Endothelial cell of umbilical vein (primary cell): ENCODE data around the gene CD248. TPM values are rescaled to one million over a fixed set of nuclear protein-coding genes. Genes with fewer than 3 reads are reported as not detected.

Experiments used
- BruUV-seq: library from RNA; stranded (reverse); fragments of 400-500 nt; replicated peaks from 2 replicates; lab custom pipeline; 2021; lab: Mats Ljungman, UMichigan
- CTCF ChIA-PET: fragments of 300-600, 350-600 bp; sonication (Branson Sonifier 250); formaldehyde crosslinking; loops from one replicate; lab custom pipeline; 2021; ENCODE audit warnings: antibody characterized with exemption, inconsistent platforms; lab: Charles Lee
- POLR2A ChIA-PET: fragments of 300-600, 350-600 bp; sonication (Branson Sonifier 250); formaldehyde crosslinking; loops from one replicate; lab custom pipeline; 2021; ENCODE audit warnings: antibody characterized with exemption, inconsistent platforms; lab: Charles Lee
- DNase-seq: peaks from one replicate; pipeline ENCODE4 v3.0.0-alpha.2; 2011; ENCODE audit warnings: low read depth, low spot score
- FAIRE-seq: peaks from 2 replicates; lab custom pipeline; 2011; peaks lifted over from hg19 to GRCh38; lab: Jason Lieb, UNC
- H2AFZ ChIP-seq: 2 replicates; pipeline ENCODE4 v1.6.0; 2012; ENCODE audit warnings: low read depth, low read length, control low read depth, inconsistent platforms
- H3K27ac ChIP-seq: 2 replicates; pipeline ENCODE4 v1.5.1; 2011; ENCODE audit warnings: low read depth, mild to moderate bottlenecking, control low read depth, low read length, moderate library complexity; ENCODE audit not compliant: insufficient read depth
- H3K27me3 ChIP-seq, 2 experiments: 2 replicates each; pipeline versions ENCODE4 v1.6.0 to v1.6.1; 2011; ENCODE audit warnings: low read length in 2 of 2, mixed read lengths in 1 of 2; ENCODE audit not compliant: control insufficient read depth in 2 of 2, insufficient read depth in 2 of 2
- H3K36me3 ChIP-seq, 2 experiments: 2 replicates in 1 of 2; 3 replicates in 1 of 2; pipeline ENCODE4 v1.5.1; 2011; ENCODE audit warnings: low read length in 2 of 2, mild to moderate bottlenecking in 1 of 2, moderate library complexity in 1 of 2; ENCODE audit not compliant: control insufficient read depth in 2 of 2, insufficient read depth in 2 of 2; ENCODE audit errors: extremely low read depth in 1 of 2
- H3K4me1 ChIP-seq: 3 replicates; pipeline ENCODE4 v1.5.1; 2011; ENCODE audit warnings: mild to moderate bottlenecking, low read length; ENCODE audit not compliant: control insufficient read depth, insufficient read depth; ENCODE audit errors: extremely low read depth
- H3K4me2 ChIP-seq: 2 replicates; pipeline ENCODE4 v1.6.1; 2011; ENCODE audit warnings: low read length, control low read depth, mixed read lengths; ENCODE audit not compliant: insufficient read depth
- H3K4me3 ChIP-seq, 3 experiments: fragments of 200-600 bp in 1 of 3; sonication (generic), shearing (Covaris generic) in 1 of 3; replicated peaks in 1 of 3; 2 replicates each; pipeline ENCODE4 v1.5.1; 2011 to 2016; ENCODE audit warnings: control low read depth in 3 of 3, low read length in 3 of 3, mild to moderate bottlenecking in 2 of 3, inconsistent platforms in 1 of 3, low read depth in 1 of 3, moderate library complexity in 1 of 3; ENCODE audit not compliant: insufficient read depth in 1 of 3
- H3K79me2 ChIP-seq: 2 replicates; pipeline ENCODE4 v1.6.0; 2012; ENCODE audit warnings: low read length, inconsistent platforms; ENCODE audit not compliant: control insufficient read depth, insufficient read depth
- H3K9ac ChIP-seq: replicated peaks from 2 replicates; pipeline ENCODE3; 2011; ENCODE audit warnings: low read length, control low read depth; ENCODE audit not compliant: insufficient read depth; ENCODE audit errors: extremely low read depth
- H3K9me1 ChIP-seq: replicated peaks from 3 replicates; pipeline ENCODE4 v1.6.0; 2011; ENCODE audit warnings: mild to moderate bottlenecking, low read length; ENCODE audit not compliant: control insufficient read depth, insufficient read depth; ENCODE audit errors: extremely low read depth
- H3K9me3 ChIP-seq: replicated peaks from 2 replicates; pipeline ENCODE4 v1.5.1; 2012; ENCODE audit warnings: low read length, inconsistent platforms; ENCODE audit not compliant: control insufficient read depth, insufficient read depth
- H4K20me1 ChIP-seq: replicated peaks from 2 replicates; pipeline ENCODE3; 2011; ENCODE audit warnings: mild to moderate bottlenecking, low read length; ENCODE audit not compliant: control insufficient read depth, insufficient read depth; ENCODE audit errors: extremely low read depth
- CTCF ChIP-seq, 2 donors: IDR thresholded peaks; 1 replicate in 1 of 2; 2 replicates in 1 of 2; pipeline ENCODE4 v1.5.1; 2011; ENCODE audit warnings: low read length in 2 of 2, mild to moderate bottlenecking in 2 of 2, moderate library complexity in 2 of 2, control low read depth in 1 of 2, inconsistent platforms in 1 of 2, low read depth in 1 of 2; ENCODE audit not compliant: insufficient read depth in 1 of 2; ENCODE audit errors: extremely low read depth in 1 of 2
- MYC ChIP-seq: IDR thresholded peaks from one replicate; pipeline ENCODE4 v1.6.1; 2011; ENCODE audit warnings: mild to moderate bottlenecking, low read depth, low read length
- POLR2A ChIP-seq: IDR thresholded peaks from 2 replicates; pipeline ENCODE4 v1.6.1; 2012; ENCODE audit warnings: low read depth, mild to moderate bottlenecking, control low read depth, low read length
- POLR2AphosphoS5 ChIP-seq: IDR thresholded peaks from 2 replicates; pipeline ENCODE4 v1.6.1; 2012; ENCODE audit warnings: low read depth, mild to moderate bottlenecking, control low read depth, low read length, moderate library complexity; ENCODE audit not compliant: insufficient read depth
- dilution Hi-C: fragments of 300-500 bp; cut with MboI; formaldehyde crosslinking; loops from one replicate; pipeline ENCODE4 v1.15.0; 2019; ENCODE audit warnings: low sequenced_read_pairs; ENCODE audit not compliant: extremely low pct_ligation_motif_present
- intact Hi-C: fragments of 100-400 bp; cut with micrococcal nuclease; formaldehyde crosslinking; loops from one replicate; pipeline ENCODE4 v1.10.0; 2022
- polyA plus RNA-seq, 4 experiments: library from polyadenylated mRNA; depleted of rRNA in 3 of 4; stranded (reverse) in 3 of 4; unstranded in 1 of 4; fragments of >200 nt; gene quantifications; 2 replicates each; pipeline versions ENCODE4 v1.2.1 to v1.2.3, GENCODE V29; 2011 to 2012; ENCODE audit warnings: missing spikeins in 1 of 4
- total RNA-seq: library from RNA; stranded (reverse); gene quantifications from 2 replicates; pipeline ENCODE4 v1.2.3, GENCODE V29; 2021

The CD248 gene
- total and polyA plus RNA-seq, 2 donors (not counting 3 experiments of a cell fraction or from before 2014, with no cell fraction given) = 0.10 TPM; not detected in 1

GRCh38 chr11:66268952-66269905 lies 47.6 kb downstream of the CD248 start:
- Histone ChIP-seq H2AFZ (no peak overlapping the region), H3K4me2 (peak overlapping the region; percentile 92), H3K27me3 (no peaks in the 10 kb centered on the region), H3K9ac (peak overlapping the region; percentile 90), H3K36me3 (peaks cover 13 to 27% of the 10 kb centered on the region in 2 experiments), H3K4me3 (peak overlapping the region; percentile 85 to 93 (median 91)), H3K4me1 (peaks cover 12% of the 10 kb centered on the region), H3K9me3 (no peaks in the 10 kb centered on the region), H3K27ac (peak overlapping the region; percentile 70), H3K9me1 (no peaks in the 10 kb centered on the region), H4K20me1 (no peaks in the 10 kb centered on the region), H3K79me2 (peaks cover 28% of the 10 kb centered on the region)
- dilution Hi-C loops (no loop called here), intact Hi-C loops (loop anchor here (1.0 to 2.0 kb wide), 2 partner anchors 11 to 46 kb away; no protein-coding TSS in a partner anchor)
- TSS peak; percentile 41 for BruUV-seq
- TF ChIP-seq POLR2A (peak; percentile 34), POLR2AphosphoS5 (no peak), CTCF (IDR thresholded peaks at IDR 0.05; ENCODE audit: extremely low read depth in 1 of 2, insufficient read depth in 1 of 2, low read depth in 1 of 2, low read length in 2 of 2) (peak in 1 of 2 donors; percentile 26), MYC (no peak)
- CTCF ChIA-PET = interaction anchor here (6.2 kb wide), 1 partner anchor 12 kb away, joined by 53 read pairs; no protein-coding TSS in a partner anchor
- POLR2A ChIA-PET = no interaction called here
- DNase-seq (peak; percentile 34), FAIRE-seq (peak; percentile 26)
